Measurements from ENCODE around the gene GSK3A. TPM values are rescaled to one million over a fixed set of nuclear protein-coding genes. Genes with fewer than 3 reads are reported as not detected.

The GSK3A gene
- total and polyA plus RNA-seq, 2 experiments from 2014 or later = 17.7 to 40.7 TPM

GRCh38 chr19:42184401-42184861 lies 58.0 kb downstream of the GSK3A start:
- Histone ChIP-seq H3K4me1 (ENCODE audit: insufficient read depth) (no peaks in the 10 kb centered on the region; the same call in 1 of the 2 replicates), H3K27me3 (ENCODE audit: insufficient read depth) (peaks cover 28% of the 10 kb centered on the region), H3K79me2 (replicated peaks; ENCODE audit: insufficient read depth) (no peaks in the 10 kb centered on the region), H3K4me2 (no peak overlapping the region), H3F3A (replicated peaks; ENCODE audit: low read depth) (0 out of 2 replicates have a peak, but pooled peaks cover 2% of the 10 kb centered on the region), H4K20me1 (replicated peaks; ENCODE audit: insufficient read depth) (no peaks in the 10 kb centered on the region), H2AFZ (no peak overlapping the region), H3K4me3 (no peak overlapping the region), H3K9me2 (ENCODE audit: insufficient read depth) (no peaks in the 10 kb centered on the region), H3K27ac (ENCODE audit: low read depth) (no peak overlapping the region), H3K36me3 (ENCODE audit: insufficient read depth) (no peaks in the 10 kb centered on the region)
- Mint-ChIP-seq H3K27ac (no peak overlapping the region), H3K4me3 (no peak overlapping the region; the same call in 2 of the 3 replicates), H3K4me1 (peaks cover 19% of the 10 kb centered on the region), H3K27me3 (ENCODE audit: insufficient read depth, low read depth, poor library complexity) (peaks cover 2% of the 10 kb centered on the region), H3K9me3 (no peaks in the 10 kb centered on the region), H3K36me3 (ENCODE audit: low read depth) (no peaks in the 10 kb centered on the region; the same call in 2 of the 3 replicates)
- ATAC-seq (peak; percentile 95), DNase-seq (ENCODE audit: low spot score) (peak; percentile 97)
- TF ChIP-seq EZH2 (IDR thresholded peaks at IDR 0.05; ENCODE audit: low read depth, unreplicated experiment) (no peak), STAT1 (IDR thresholded peaks at IDR 0.05; ENCODE audit: unreplicated experiment) (no peak), CTCF (conservative IDR thresholded peaks at IDR 0.05; ENCODE audit: low read depth in 2 of 2) (peak; percentile 94 to 99), EZH2phosphoT487 (IDR thresholded peaks at IDR 0.05; ENCODE audit: unreplicated experiment) (no peak), CREB1 (CRISPR knock-in tag; IDR thresholded peaks at IDR 0.05; ENCODE audit: low read depth) (no peak), ZNF114 (CRISPR knock-in tag; IDR thresholded peaks at IDR 0.05) (no peak)
- TF ChIP-seq, protein P1, sequence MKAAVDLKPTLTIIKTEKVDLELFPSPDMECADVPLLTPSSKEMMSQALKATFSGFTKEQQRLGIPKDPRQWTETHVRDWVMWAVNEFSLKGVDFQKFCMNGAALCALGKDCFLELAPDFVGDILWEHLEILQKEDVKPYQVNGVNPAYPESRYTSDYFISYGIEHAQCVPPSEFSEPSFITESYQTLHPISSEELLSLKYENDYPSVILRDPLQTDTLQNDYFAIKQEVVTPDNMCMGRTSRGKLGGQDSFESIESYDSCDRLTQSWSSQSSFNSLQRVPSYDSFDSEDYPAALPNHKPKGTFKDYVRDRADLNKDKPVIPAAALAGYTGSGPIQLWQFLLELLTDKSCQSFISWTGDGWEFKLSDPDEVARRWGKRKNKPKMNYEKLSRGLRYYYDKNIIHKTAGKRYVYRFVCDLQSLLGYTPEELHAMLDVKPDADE (IDR thresholded peaks at IDR 0.05) = 0 out of 2 replicates have a peak, but pooled peaks have one; percentile 15

Other genes starting within 250 kb of the GSK3A start
- gene ATP1A3, start 248.4 kb downstream of the GSK3A start, total RNA-seq (2014; rRNA removed; shearing (Covaris generic)) = 33.1 and 37.3 TPM in 2 replicates
- 11.0 and 11.5 TPM in 2 replicates for gene ATP1A3, start 248.4 kb downstream of the GSK3A start, polyA plus RNA-seq (2016; fragmentation: Nextera tagmentation; extraction: Ambion mirVana)
- 34.3 and 42.5 TPM in 2 replicates for gene GRIK5, start 172.4 kb downstream of the GSK3A start, total RNA-seq (2014; rRNA removed; shearing (Covaris generic))
- gene GRIK5, start 172.4 kb downstream of the GSK3A start, polyA plus RNA-seq (2016; fragmentation: Nextera tagmentation; extraction: Ambion mirVana) = 5.1 and 6.2 TPM in 2 replicates
- 50.8 and 61.2 TPM in 2 replicates for gene ZNF574, start 166.4 kb downstream of the GSK3A start, total RNA-seq (2014; rRNA removed; shearing (Covaris generic))
- 18.7 and 19.4 TPM in 2 replicates for gene ZNF574, start 166.4 kb downstream of the GSK3A start, polyA plus RNA-seq (2016; fragmentation: Nextera tagmentation; extraction: Ambion mirVana)
- gene POU2F2, start 110.2 kb downstream of the GSK3A start, total RNA-seq (2014; rRNA removed; shearing (Covaris generic)) = 2.3 and 2.4 TPM in 2 replicates
- gene POU2F2, start 110.2 kb downstream of the GSK3A start, polyA plus RNA-seq (2016; fragmentation: Nextera tagmentation; extraction: Ambion mirVana) = 4.6 and 5.1 TPM in 2 replicates
- 59.4 and 63.0 TPM in 2 replicates for gene DEDD2, start 24.9 kb downstream of the GSK3A start, total RNA-seq (2014; rRNA removed; shearing (Covaris generic))
- gene DEDD2, start 24.9 kb downstream of the GSK3A start, polyA plus RNA-seq (2016; fragmentation: Nextera tagmentation; extraction: Ambion mirVana) = 23.4 and 25.6 TPM in 2 replicates
- gene ZNF526, start 22.3 kb downstream of the GSK3A start, total RNA-seq (2014; rRNA removed; shearing (Covaris generic)) = 12.7 and 13.3 TPM in 2 replicates
- 4.7 and 5.8 TPM in 2 replicates for gene ZNF526, start 22.3 kb downstream of the GSK3A start, polyA plus RNA-seq (2016; fragmentation: Nextera tagmentation; extraction: Ambion mirVana)
- gene ERF, start 12.5 kb upstream of the GSK3A start, total RNA-seq (2014; rRNA removed; shearing (Covaris generic)) = 49.0 and 49.4 TPM in 2 replicates
- gene ERF, start 12.5 kb upstream of the GSK3A start, polyA plus RNA-seq (2016; fragmentation: Nextera tagmentation; extraction: Ambion mirVana) = 29.4 and 30.4 TPM in 2 replicates
- 31.8 and 42.0 TPM in 2 replicates for gene CIC, start 26.6 kb upstream of the GSK3A start, total RNA-seq (2014; rRNA removed; shearing (Covaris generic))
- gene CIC, start 26.6 kb upstream of the GSK3A start, polyA plus RNA-seq (2016; fragmentation: Nextera tagmentation; extraction: Ambion mirVana) = 13.2 and 13.9 TPM in 2 replicates
- 3.6 and 8.1 TPM in 2 replicates for gene PRR19, start 59.5 kb upstream of the GSK3A start, total RNA-seq (2014; rRNA removed; shearing (Covaris generic))
- 4.1 and 5.6 TPM in 2 replicates for gene PRR19, start 59.5 kb upstream of the GSK3A start, polyA plus RNA-seq (2016; fragmentation: Nextera tagmentation; extraction: Ambion mirVana)
- gene PAFAH1B3, start 60.0 kb upstream of the GSK3A start, total RNA-seq (2014; rRNA removed; shearing (Covaris generic)) = 139 and 162 TPM in 2 replicates
- 195 and 197 TPM in 2 replicates for gene PAFAH1B3, start 60.0 kb upstream of the GSK3A start, polyA plus RNA-seq (2016; fragmentation: Nextera tagmentation; extraction: Ambion mirVana)
- gene TMEM145, start 70.7 kb upstream of the GSK3A start, total RNA-seq (2014; rRNA removed; shearing (Covaris generic)) = 1.3 and 5.4 TPM in 2 replicates
- gene TMEM145, start 70.7 kb upstream of the GSK3A start, polyA plus RNA-seq (2016; fragmentation: Nextera tagmentation; extraction: Ambion mirVana) = 1.9 and 2.3 TPM in 2 replicates
- gene MEGF8, start 83.0 kb upstream of the GSK3A start, total RNA-seq (2014; rRNA removed; shearing (Covaris generic)) = 32.1 and 40.5 TPM in 2 replicates
- 4.7 and 6.2 TPM in 2 replicates for gene MEGF8, start 83.0 kb upstream of the GSK3A start, polyA plus RNA-seq (2016; fragmentation: Nextera tagmentation; extraction: Ambion mirVana)
- gene CNFN, start 147.7 kb upstream of the GSK3A start, total RNA-seq (2014; rRNA removed; shearing (Covaris generic)) = 6.7 TPM in 1 of 2 replicates, not detected in the other
- gene CNFN, start 147.7 kb upstream of the GSK3A start, polyA plus RNA-seq (2016; fragmentation: Nextera tagmentation; extraction: Ambion mirVana) = 54.5 and 71.5 TPM in 2 replicates
- gene LIPE, start 184.8 kb upstream of the GSK3A start, total RNA-seq (2014; rRNA removed; shearing (Covaris generic)) = 10.9 and 16.2 TPM in 2 replicates
- gene LIPE, start 184.8 kb upstream of the GSK3A start, polyA plus RNA-seq (2016; fragmentation: Nextera tagmentation; extraction: Ambion mirVana) = 4.3 and 5.8 TPM in 2 replicates
- not detected in 2 replicates for gene CXCL17, start 200.3 kb upstream of the GSK3A start, total RNA-seq (2014; rRNA removed; shearing (Covaris generic))
- 0.39 TPM in 1 of 2 replicates, not detected in the other for gene CXCL17, start 200.3 kb upstream of the GSK3A start, polyA plus RNA-seq (2016; fragmentation: Nextera tagmentation; extraction: Ambion mirVana)